GM19023 (cell line): Measurements from ENCODE around the gene TAF11L6.
"Not testable (repeated sequence)": the region's sequence is repeated elsewhere in the genome, so short reads cannot be mapped to it uniquely, and the experiment has no call there.

Source experiments
- ATAC-seq: cut with Tn5 transposase; IDR thresholded peaks from one replicate; pipeline ENCODE4 v1.9.1; 2021; ENCODE audit warnings: mild to moderate bottlenecking, moderate library complexity; ENCODE audit not compliant: unreplicated experiment

Gene TAF11L6

GRCh38 chr5:17528369-17528768, at the start of gene TAF11L6:
Gene TAF11L6 (plus strand): TSS chr5:17528669.
- ATAC-seq, result not testable (repeated sequence)

DNA sequence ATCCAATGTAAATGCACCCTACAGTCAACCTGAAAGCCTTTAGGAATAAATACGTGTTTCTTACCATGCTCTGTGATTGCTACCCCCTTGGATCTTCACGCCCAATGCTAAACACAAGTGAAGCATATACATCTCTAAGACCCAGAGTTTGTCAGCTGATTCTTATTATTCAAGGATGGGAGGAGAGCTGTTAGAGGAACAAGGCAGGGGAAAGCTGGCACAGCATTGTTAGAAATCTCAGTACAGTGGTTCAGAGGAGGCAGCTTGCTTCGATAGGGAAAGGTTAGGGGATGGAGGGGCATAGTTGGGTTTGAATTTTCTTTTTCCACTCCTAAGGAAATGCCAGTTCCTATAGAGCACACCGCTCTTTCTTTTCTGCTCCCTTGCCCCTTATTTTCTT, 47.1 kb upstream of the TAF11L6 start:
- no peak for ATAC-seq

GRCh38 chr5:17482790-17483189, 45.7 kb upstream of the TAF11L6 start:
- ATAC-seq, result no peak

GRCh38 chr5:17486464-17487173, 41.9 kb upstream of the TAF11L6 start:
- ATAC-seq, result not testable (repeated sequence)

- no peak for ATAC-seq
These were observed 41.3 kb upstream of the TAF11L6 start for GRCh38 chr5:17487174-17487512.

DNA sequence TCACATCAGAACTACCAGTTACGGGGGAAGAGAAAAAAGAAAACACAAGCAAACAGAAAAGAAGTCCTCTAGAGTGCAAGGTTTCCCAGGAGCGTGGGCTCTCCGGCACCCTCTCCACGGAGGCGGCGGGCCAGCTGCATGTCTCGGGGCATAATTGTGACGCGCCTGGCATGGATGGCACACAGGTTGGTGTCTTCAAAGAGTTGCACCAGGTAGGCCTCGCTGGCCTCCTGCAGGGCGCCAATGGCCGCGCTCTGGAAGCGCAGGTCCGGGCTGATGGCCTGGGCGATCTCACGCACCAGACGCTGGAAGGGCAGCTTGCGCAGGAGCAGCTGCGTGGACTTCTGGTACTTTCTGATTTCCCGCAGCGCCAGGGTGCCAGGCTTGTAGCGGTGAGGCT, 37.2 kb upstream of the TAF11L6 start:
- not testable (repeated sequence) for ATAC-seq

GRCh38 chr5:17492770-17493169, 35.7 kb upstream of the TAF11L6 start:
- no peak for ATAC-seq

- no peak for ATAC-seq
These were observed 31.0 kb upstream of the TAF11L6 start for GRCh38 chr5:17497446-17497845.

GRCh38 chr5:17497931-17498330, 30.5 kb upstream of the TAF11L6 start, which contains the start of gene TAF11L2:
Gene TAF11L2 (plus strand): TSS chr5:17498231.
- ATAC-seq, result not testable (repeated sequence)

- no peak for ATAC-seq
These were observed 16.6 kb upstream of the TAF11L6 start for GRCh38 chr5:17511775-17512325.

DNA sequence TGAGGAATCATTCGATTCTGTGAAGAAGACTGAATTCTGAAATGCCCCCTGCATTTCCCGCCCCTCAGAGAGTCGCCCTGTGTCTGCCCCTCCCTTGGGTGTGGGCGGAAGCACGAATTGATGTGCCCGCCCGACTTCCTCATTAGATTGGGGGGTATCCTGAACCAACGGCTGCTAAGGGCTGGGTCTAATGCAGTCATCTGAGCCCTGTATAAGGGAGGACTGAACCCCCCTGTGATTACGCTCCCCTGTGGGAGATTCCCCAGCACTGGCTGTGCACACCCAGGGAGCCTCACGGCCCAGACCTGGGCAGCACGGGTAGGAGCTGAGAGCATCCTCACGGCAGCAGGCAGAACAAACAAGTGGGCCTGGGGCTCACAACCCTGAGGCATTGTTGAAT, 10.9 kb upstream of the TAF11L6 start:
- ATAC-seq, result not testable (repeated sequence)

- not testable (repeated sequence) for ATAC-seq
These were observed 10.4 kb upstream of the TAF11L6 start, which contains the start of gene TAF11L3 for GRCh38 chr5:17518067-17518466. Gene TAF11L3 (plus strand): TSS chr5:17518367.

GRCh38 chr5:17519508-17519907, 9.0 kb upstream of the TAF11L6 start:
- ATAC-seq, result not testable (repeated sequence)

- ATAC-seq, result not testable (repeated sequence)
These were observed 7.0 kb upstream of the TAF11L6 start, which contains the start of gene TAF11L4 for GRCh38 chr5:17521501-17521900. Gene TAF11L4 (plus strand): TSS chr5:17521801.

DNA sequence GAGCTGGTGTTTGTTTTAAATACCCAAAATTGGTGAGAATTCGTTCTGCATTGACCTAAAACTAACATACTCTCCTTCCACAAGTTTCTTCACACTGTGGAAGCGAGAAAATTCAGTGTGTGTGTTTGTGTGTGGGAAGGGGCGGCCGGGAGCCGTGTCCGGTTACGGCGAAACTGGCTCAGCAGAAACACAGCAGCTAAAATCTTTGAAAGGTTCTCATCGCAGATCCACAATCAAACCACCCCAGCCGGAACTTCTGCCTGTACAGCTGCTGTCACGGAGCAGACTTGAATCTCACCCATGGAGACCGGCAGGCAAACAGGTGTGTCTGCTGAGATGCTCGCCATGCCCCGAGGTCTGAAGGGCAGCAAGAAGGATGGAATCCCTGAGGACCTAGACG, 3.5 kb upstream of the TAF11L6 start, which contains the start of gene TAF11L5:
Gene TAF11L5 (plus strand): TSS at position 301 of the 400 bp plus-strand sequence.
- not testable (repeated sequence) for ATAC-seq

- not testable (repeated sequence) for ATAC-seq
These were observed 2.0 kb upstream of the TAF11L6 start for GRCh38 chr5:17526504-17526903.
